ENCODE data around the gene TYMP. TPM values are rescaled to one million over a fixed set of nuclear protein-coding genes. Genes with fewer than 3 reads are reported as not detected.

The TYMP gene
- total RNA-seq, 3 donors from 2014 or later (not counting 1 experiment from before 2014, with no cell fraction given): 17.7 to 44.6 (median 32.4) TPM

- Mint-ChIP-seq H3K27ac (peak overlapping the region; percentile 51 to 62), H3K36me3 (no peaks in the 10 kb centered on the region), H3K9me3 (no peaks in the 10 kb centered on the region), H3K4me3 (peak overlapping the region; percentile 68), H3K27me3 (ENCODE audit: low read depth in 2 of 2) (peaks cover 0 to 13% of the 10 kb centered on the region in 2 donors), H3K4me1 (peaks cover 12 to 26% of the 10 kb centered on the region in 2 donors)
- no peaks in the 10 kb centered on the region for H3K36me3 ChIP-seq (ENCODE audit: control insufficient read depth, insufficient read depth, low read length)
- H3K4me3 ChIP-seq (ENCODE audit: low read length): no peak overlapping the region
- DNase-seq (no peak), ATAC-seq (no peak)
- H3K27ac ChIP-seq (ENCODE audit: low read length): peak overlapping the region; percentile 95
- TF ChIP-seq CTCF (IDR thresholded peaks at IDR 0.05): no peak
- peaks cover 52% of the 10 kb centered on the region for H3K4me1 ChIP-seq (ENCODE audit: control insufficient read depth, insufficient read depth, low read length)
- no peaks in the 10 kb centered on the region for H3K27me3 ChIP-seq (ENCODE audit: control insufficient read depth, insufficient read depth, low read length)
- intact Hi-C loops (cut with micrococcal nuclease): no loop called here
- WGBS (ENCODE audit: insufficient coverage): 94% methylated on average over 16 of the region's 19 CpGs
- H3K9me3 ChIP-seq (ENCODE audit: control insufficient read depth, insufficient read depth, low read length): no peaks in the 10 kb centered on the region
These were observed 3.3 kb upstream of the TYMP start for GRCh38 chr22:50532824-50533796.

DNA sequence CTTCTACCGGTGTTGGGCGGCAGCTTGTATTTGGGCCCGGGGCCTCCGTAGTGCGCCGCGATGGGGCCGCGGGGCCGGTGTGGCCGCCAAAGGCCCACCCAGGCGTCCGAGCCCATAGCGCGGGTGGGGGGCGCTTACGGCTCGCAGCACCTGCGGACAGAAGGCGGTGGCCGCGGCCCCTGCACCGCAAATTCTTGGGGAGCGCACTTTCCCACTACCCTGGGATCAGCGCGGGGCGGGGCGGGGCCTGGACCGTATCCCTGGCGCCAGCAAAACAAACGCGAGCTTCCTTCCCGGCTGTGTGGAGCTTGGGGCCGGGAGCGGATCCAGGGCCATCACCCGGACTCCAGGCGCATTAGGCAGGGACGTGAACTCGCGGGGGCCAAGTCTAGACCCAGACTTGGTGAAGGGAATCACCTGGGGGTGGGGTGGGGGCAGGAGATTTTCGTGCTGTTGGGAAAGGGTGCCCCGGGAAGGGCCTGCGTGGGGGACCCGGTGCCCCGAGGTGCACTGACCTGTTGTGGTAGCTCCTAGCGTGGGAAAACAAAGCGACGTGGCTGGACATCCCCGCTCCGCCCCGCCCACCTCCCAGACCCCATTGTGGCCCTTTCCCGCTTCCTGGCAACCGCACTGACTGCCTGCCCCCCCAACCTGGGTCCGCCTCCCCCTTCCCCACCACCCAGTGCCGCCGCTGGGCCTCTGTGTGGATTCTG is 2.3 kb upstream of the TYMP start:
- peaks cover 21 to 34% of the 10 kb centered on the region in 2 donors for H3K4me1 Mint-ChIP-seq
- H3K4me3 Mint-ChIP-seq: peak overlapping the region; percentile 94
- H3K36me3 Mint-ChIP-seq: no peaks in the 10 kb centered on the region
- H3K9me3 ChIP-seq (ENCODE audit: control insufficient read depth, insufficient read depth, low read length): no peaks in the 10 kb centered on the region
- H3K27me3 ChIP-seq (ENCODE audit: control insufficient read depth, insufficient read depth, low read length): no peaks in the 10 kb centered on the region
- DNase-seq (no peak), ATAC-seq (no peak)
- no peak for TF ChIP-seq CTCF (IDR thresholded peaks at IDR 0.05)
- H3K9me3 Mint-ChIP-seq: no peaks in the 10 kb centered on the region
- H3K4me1 ChIP-seq (ENCODE audit: control insufficient read depth, insufficient read depth, low read length): peaks cover 57% of the 10 kb centered on the region
- H3K27ac Mint-ChIP-seq: peak overlapping the region; percentile 62 to 96
- WGBS (ENCODE audit: insufficient coverage): 5% methylated on average over 56 of the region's 56 CpGs
- H3K27me3 Mint-ChIP-seq (ENCODE audit: low read depth in 2 of 2): peaks cover 0 to 13% of the 10 kb centered on the region in 2 donors
- peak overlapping the region; percentile 80 for H3K4me3 ChIP-seq (ENCODE audit: low read length)
- peak overlapping the region; percentile 95 for H3K27ac ChIP-seq (ENCODE audit: low read length)
- intact Hi-C loops (cut with micrococcal nuclease): loop anchor here (1.0 to 2.0 kb wide), 2 partner anchors 7 to 13 kb away; partner anchors contain the start of gene KLHDC7B
- no peaks in the 10 kb centered on the region for H3K36me3 ChIP-seq (ENCODE audit: control insufficient read depth, insufficient read depth, low read length)

DNA sequence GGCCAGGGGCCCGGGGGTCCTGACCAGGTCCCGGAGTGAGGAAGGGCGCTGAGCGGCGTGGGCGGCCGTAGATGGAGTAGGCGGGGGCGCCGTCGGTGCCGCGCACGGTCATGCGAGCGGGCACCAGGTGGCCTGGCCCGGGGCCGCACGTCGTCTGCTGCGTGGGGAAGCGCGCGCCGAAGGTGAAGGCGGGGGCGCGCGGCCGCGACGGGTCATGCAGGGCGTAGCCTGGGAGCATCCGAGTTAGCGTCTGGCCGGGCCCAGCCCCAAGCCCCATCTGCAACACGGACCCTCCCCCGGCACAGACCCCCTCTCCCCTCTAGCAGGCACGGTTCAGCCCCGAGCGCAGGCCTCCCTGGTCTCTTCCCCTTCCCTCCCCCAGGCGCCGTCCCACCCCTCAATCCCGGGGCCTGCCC is 1.7 kb upstream of the TYMP start:
- no peaks in the 10 kb centered on the region for H3K9me3 ChIP-seq (ENCODE audit: control insufficient read depth, insufficient read depth, low read length)
- no peaks in the 10 kb centered on the region for H3K36me3 Mint-ChIP-seq
- peak; percentile 58 to 79 for DNase-seq
- H3K27ac ChIP-seq (ENCODE audit: low read length): peak overlapping the region; percentile 95
- peaks cover 24 to 40% of the 10 kb centered on the region in 2 donors for H3K4me1 Mint-ChIP-seq
- H3K9me3 Mint-ChIP-seq: no peaks in the 10 kb centered on the region
- peak overlapping the region; percentile 80 for H3K4me3 ChIP-seq (ENCODE audit: low read length)
- peak overlapping the region; percentile 94 to 96 for H3K27ac Mint-ChIP-seq
- no peaks in the 10 kb centered on the region for H3K36me3 ChIP-seq (ENCODE audit: control insufficient read depth, insufficient read depth, low read length)
- no peak for TF ChIP-seq CTCF (IDR thresholded peaks at IDR 0.05)
- H3K4me3 Mint-ChIP-seq: peak overlapping the region; percentile 94
- intact Hi-C loops (cut with micrococcal nuclease): loop anchor here (1.0 to 2.0 kb wide), 2 partner anchors 8 to 13 kb away; partner anchors contain the start of gene KLHDC7B
- under 1% methylated on average over 44 of the region's 44 CpGs for WGBS (ENCODE audit: insufficient coverage)
- H3K27me3 ChIP-seq (ENCODE audit: control insufficient read depth, insufficient read depth, low read length): no peaks in the 10 kb centered on the region
- H3K4me1 ChIP-seq (ENCODE audit: control insufficient read depth, insufficient read depth, low read length): peaks cover 62% of the 10 kb centered on the region
- peak; percentile 43 to 77 (median 48) for ATAC-seq
- peaks cover 0 to 13% of the 10 kb centered on the region in 2 donors for H3K27me3 Mint-ChIP-seq (ENCODE audit: low read depth in 2 of 2)

All from natural killer cell (primary cell).